ENCODE measurements around the gene RYR1.
A peak's percentile ranks its signal among the peaks of the same experiment; 100 is the strongest.

RYR1 gene

DNA sequence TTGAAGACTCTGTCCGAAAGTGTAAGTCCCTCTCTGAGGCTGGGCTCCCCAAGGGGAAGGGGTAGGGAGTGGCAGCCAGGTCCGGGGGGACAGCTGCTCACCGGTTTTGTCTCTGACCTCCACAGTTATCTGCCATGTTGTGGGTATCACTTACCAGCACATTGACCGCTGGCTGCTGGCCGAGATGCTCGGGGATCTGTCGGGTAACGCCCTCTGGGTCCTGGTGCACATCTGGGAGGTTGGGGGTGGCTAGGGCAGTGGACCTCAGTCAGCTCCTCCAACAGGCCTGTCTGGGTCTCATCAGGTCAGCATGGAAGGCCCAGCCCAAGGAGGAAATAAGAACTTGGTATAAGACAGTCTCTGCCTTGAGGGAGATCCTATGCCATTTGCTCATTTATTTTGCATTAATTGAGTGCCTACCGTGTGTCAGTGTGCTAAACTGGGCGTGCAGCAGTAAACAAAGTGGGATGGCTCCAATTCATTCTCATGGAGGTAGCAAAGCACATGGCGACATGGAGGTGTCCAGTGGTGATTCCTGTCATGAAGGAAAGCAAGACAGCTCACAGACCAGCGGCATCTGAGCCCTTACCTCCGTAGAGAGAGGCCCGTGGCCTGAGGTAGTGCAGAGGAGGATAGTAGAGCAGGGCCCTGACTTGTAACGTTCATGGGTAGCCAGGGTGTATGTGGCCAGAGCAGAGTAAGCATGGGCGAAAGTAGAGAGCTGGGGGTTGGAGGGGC, 199.2 kb downstream of the RYR1 start:
- in situ Hi-C loops (cut with HindIII; ENCODE audit: low pct_ligation_motif_present, low sequenced_read_pairs) = no loop called here
- H3K27me3 ChIP-seq (replicated peaks) = no peaks in the 10 kb centered on the region
- TF ChIP-seq, protein P1, sequence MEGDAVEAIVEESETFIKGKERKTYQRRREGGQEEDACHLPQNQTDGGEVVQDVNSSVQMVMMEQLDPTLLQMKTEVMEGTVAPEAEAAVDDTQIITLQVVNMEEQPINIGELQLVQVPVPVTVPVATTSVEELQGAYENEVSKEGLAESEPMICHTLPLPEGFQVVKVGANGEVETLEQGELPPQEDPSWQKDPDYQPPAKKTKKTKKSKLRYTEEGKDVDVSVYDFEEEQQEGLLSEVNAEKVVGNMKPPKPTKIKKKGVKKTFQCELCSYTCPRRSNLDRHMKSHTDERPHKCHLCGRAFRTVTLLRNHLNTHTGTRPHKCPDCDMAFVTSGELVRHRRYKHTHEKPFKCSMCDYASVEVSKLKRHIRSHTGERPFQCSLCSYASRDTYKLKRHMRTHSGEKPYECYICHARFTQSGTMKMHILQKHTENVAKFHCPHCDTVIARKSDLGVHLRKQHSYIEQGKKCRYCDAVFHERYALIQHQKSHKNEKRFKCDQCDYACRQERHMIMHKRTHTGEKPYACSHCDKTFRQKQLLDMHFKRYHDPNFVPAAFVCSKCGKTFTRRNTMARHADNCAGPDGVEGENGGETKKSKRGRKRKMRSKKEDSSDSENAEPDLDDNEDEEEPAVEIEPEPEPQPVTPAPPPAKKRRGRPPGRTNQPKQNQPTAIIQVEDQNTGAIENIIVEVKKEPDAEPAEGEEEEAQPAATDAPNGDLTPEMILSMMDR (IDR thresholded peaks at IDR 0.05; ENCODE audit: low read depth, low read length, missing control alignments) = no peak
- H3K27ac ChIP-seq = no peak overlapping the region
- peaks cover 54% of the 10 kb centered on the region for H3K36me3 ChIP-seq (replicated peaks)
- H3K4me3 ChIP-seq (ENCODE audit: low read depth, low read length) = no peak overlapping the region
- no peak for DNase-seq

DNA sequence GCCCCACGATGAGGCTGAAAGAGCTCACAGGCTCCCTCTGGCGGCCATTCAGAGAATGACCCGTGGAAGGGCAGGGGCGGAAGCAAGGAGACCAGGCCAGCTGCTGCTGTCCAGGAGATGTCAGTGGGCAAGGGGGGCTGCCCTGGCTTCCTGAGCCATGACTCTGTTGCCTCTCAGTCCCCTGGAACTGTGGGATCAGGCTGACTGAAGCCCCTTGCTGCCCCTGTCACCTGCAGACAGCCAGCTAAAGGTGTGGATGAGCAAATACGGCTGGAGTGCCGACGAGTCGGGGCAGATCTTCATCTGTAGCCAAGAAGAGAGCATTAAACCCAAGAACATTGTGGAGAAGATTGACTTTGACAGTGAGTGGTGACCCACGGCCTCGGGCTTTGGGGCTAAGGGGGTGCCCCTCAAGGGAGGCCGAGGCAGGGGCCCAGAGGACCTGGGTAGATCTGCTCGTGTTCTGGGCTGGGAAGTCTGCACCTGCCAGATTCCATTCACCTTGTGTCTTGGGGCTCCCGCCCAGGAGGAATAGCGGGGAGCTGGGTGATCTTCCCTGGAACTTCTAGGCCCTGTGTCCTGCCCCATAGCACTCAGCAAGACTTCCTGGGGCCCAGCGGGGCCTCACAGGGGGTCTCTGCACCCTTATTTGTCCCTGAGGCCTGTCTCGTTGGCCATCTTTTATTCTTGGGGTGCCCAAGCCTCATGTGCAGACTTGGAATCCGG, 201.4 kb downstream of the RYR1 start:
- H3K4me3 ChIP-seq (ENCODE audit: low read depth, low read length) = no peak overlapping the region
- no peak overlapping the region for H3K27ac ChIP-seq
- no peaks in the 10 kb centered on the region for H3K27me3 ChIP-seq (replicated peaks)
- in situ Hi-C loops (cut with HindIII; ENCODE audit: low pct_ligation_motif_present, low sequenced_read_pairs) = no loop called here
- peaks cover 36% of the 10 kb centered on the region for H3K36me3 ChIP-seq (replicated peaks)
- TF ChIP-seq, protein P1 (IDR thresholded peaks at IDR 0.05; ENCODE audit: low read depth, low read length, missing control alignments) = peak; percentile 95
- DNase-seq = peak; percentile 49

DNA sequence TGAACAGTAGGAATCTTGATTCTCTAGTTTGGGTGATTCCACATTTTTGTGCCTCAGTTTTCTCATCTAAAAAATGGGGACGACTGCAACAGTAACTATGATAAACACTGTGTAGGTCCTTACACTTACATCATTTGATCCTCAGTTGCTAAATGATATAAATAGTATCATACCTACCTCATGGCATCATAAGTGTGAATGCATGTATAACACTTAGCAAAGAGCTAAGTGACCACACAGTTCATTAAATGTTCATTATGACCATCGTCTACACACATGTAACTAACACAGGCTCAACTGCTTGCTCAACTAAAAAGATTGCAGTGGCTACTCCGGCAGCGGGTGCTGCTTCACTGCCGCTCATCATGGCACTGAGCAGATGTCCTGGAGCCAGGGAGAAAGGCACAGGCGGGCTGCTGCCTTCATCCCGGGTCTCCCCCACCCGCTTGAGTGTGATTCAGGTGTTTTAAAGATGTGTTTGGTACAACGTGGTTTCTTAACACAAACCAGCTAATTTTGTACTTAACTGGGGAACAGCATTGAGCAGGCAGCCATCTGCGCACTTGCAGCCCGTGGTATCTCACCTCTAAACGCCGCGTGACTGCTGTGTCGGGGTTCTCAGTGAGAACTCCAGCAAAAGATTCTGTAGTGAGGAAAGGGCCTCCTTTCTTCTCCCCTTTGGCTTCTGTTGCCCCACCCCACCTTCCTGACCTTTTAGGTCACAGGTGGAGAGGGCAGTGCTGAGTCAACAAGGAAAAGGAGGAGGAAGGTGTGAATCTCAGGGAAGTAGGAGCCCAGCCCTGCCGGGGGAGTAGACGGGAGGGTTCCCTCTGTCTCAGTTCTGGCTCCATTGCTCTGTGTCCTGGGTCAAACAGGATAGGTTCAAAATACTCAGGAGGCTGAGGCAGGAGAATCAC, 202.2 kb downstream of the RYR1 start:
- H3K27me3 ChIP-seq (replicated peaks) = no peaks in the 10 kb centered on the region
- no peak for DNase-seq
- H3K4me3 ChIP-seq (ENCODE audit: low read depth, low read length) = no peak overlapping the region
- H3K36me3 ChIP-seq (replicated peaks) = peaks cover 32% of the 10 kb centered on the region
- no peak overlapping the region for H3K27ac ChIP-seq
- TF ChIP-seq, protein P1 (IDR thresholded peaks at IDR 0.05; ENCODE audit: low read depth, low read length, missing control alignments) = no peak
- in situ Hi-C loops (cut with HindIII; ENCODE audit: low pct_ligation_motif_present, low sequenced_read_pairs) = no loop called here

Measured in brain microvascular endothelial cell (primary cell).